Measurements from ENCODE around the gene CCM2. TPM values are rescaled to one million over a fixed set of nuclear protein-coding genes. Genes with fewer than 3 reads are reported as not detected.
A peak's percentile ranks its signal among the peaks of the same experiment; 100 is the strongest.

CCM2 gene
- total RNA-seq, 2 experiments from 2014 or later, result 48.8 to 52.8 TPM

GRCh38 chr7:45028138-45028919, 28.3 kb downstream of the CCM2 start:
- peaks cover 72% of the 10 kb centered on the region for H3K36me3 Mint-ChIP-seq (ENCODE audit: low read depth)
- CTCF ChIA-PET, result interaction anchor here (1.0 to 2.7 kb wide), 7 partner anchors 14 to 108 kb away, joined by 3 to 13 read pairs (median 8); no protein-coding TSS in a partner anchor
- peak in 2 of 14 experiments; percentile 30 to 47 for DNase-seq

GRCh38 chr7:45028920-45029344, 28.9 kb downstream of the CCM2 start:
- intact Hi-C loops (cut with DNase I, micrococcal nuclease), result loop anchor here in 1 of 2 experiments (2.0 to 5.0 kb wide), 3 partner anchors 42 to 83 kb away; partner anchors contain the start of gene TBRG4
- peak; percentile 10 for ATAC-seq (ENCODE audit: poor library complexity)

More at GRCh38 chr7:45028138-45028919, 28.3 kb downstream of the CCM2 start:
- ATAC-seq (ENCODE audit: poor library complexity), result peak; percentile 15
- H3K4me1 Mint-ChIP-seq (ENCODE audit: low read depth), result peaks cover 78% of the 10 kb centered on the region
- Histone ChIP-seq H3K27ac (ENCODE audit: low read depth in 1 of 2, low read length in 2 of 2) (peak overlapping the region; percentile 82 to 83), H3K27me3 (ENCODE audit: control insufficient read depth in 1 of 2, insufficient read depth in 2 of 2, low read length in 2 of 2) (no peaks in the 10 kb centered on the region), H3K4me1 (ENCODE audit: insufficient read depth, low read length) (peaks cover 68% of the 10 kb centered on the region), H3K4me3 (ENCODE audit: low read length) (peak overlapping the region; percentile 96), H3K36me3 (ENCODE audit: insufficient read depth, low read length) (peaks cover 9% of the 10 kb centered on the region), H3K9me3 (ENCODE audit: control insufficient read depth in 1 of 2, insufficient read depth in 1 of 2, low read length in 2 of 2) (no peaks in the 10 kb centered on the region)
- intact Hi-C loops (cut with DNase I, micrococcal nuclease), result loop anchor here in 1 of 2 experiments (2.0 to 5.0 kb wide), 3 partner anchors 41 to 84 kb away; partner anchors contain the start of gene TBRG4
- TF ChIP-seq CTCF (IDR thresholded peaks at IDR 0.05), result no peak
- POLR2A ChIA-PET, result interaction anchor here (0.6 to 13.4 kb wide), 24 partner anchors 8 to 947 kb away, joined by 3 to 367 read pairs (median 6); partner anchors contain the start of genes CCM2, MYO1G, OGDH and PURB
- no peaks in the 10 kb centered on the region for H3K9me3 Mint-ChIP-seq
- no peaks in the 10 kb centered on the region for H3K27me3 Mint-ChIP-seq
- peak overlapping the region; percentile 94 for H3K4me3 Mint-ChIP-seq
- peak overlapping the region; percentile 95 for H3K27ac Mint-ChIP-seq

More at GRCh38 chr7:45028920-45029344, 28.9 kb downstream of the CCM2 start:
- ChIA-PET CTCF (interaction anchor here (1.0 to 2.7 kb wide), 4 partner anchors 28 to 107 kb away, joined by 4 to 10 read pairs (median 8); no protein-coding TSS in a partner anchor), POLR2A (interaction anchor here (0.6 to 13.4 kb wide), 10 partner anchors 8 to 948 kb away, joined by 3 to 367 read pairs (median 19); partner anchors contain the start of genes CCM2, MYO1G, OGDH and TBRG4)
- no peaks in the 10 kb centered on the region for H3K9me3 ChIP-seq (ENCODE audit: control insufficient read depth in 1 of 2, insufficient read depth in 1 of 2, low read length in 2 of 2)
- Mint-ChIP-seq H3K27ac (peak overlapping the region; percentile 95), H3K36me3 (ENCODE audit: low read depth) (peaks cover 78% of the 10 kb centered on the region), H3K4me3 (peak overlapping the region; percentile 94), H3K27me3 (no peaks in the 10 kb centered on the region), H3K4me1 (ENCODE audit: low read depth) (peaks cover 84% of the 10 kb centered on the region), H3K9me3 (no peaks in the 10 kb centered on the region)
- peak overlapping the region; percentile 96 for H3K4me3 ChIP-seq (ENCODE audit: low read length)
- H3K4me1 ChIP-seq (ENCODE audit: insufficient read depth, low read length), result peaks cover 73% of the 10 kb centered on the region
- peak in 1 of 14 experiments; percentile 31 for DNase-seq
- peak overlapping the region; percentile 45 to 82 for H3K27ac ChIP-seq (ENCODE audit: low read depth in 1 of 2, low read length in 2 of 2)
- TF ChIP-seq CTCF (IDR thresholded peaks at IDR 0.05), result no peak
- no peaks in the 10 kb centered on the region for H3K27me3 ChIP-seq (ENCODE audit: control insufficient read depth in 1 of 2, insufficient read depth in 2 of 2, low read length in 2 of 2)
- H3K36me3 ChIP-seq (ENCODE audit: insufficient read depth, low read length), result peaks cover 9% of the 10 kb centered on the region
